Aorta (tissue), 5 donors: ENCODE measurements around the gene CLEC16A. TPM values are rescaled to one million over a fixed set of nuclear protein-coding genes. Genes with fewer than 3 reads are reported as not detected.

Experiments used
- ATAC-seq: fragments of 200-7000 bp; cut with Tn5 transposase; one replicate; pipeline ENCODE4 v1.9.1; 2022; ENCODE audit warnings: moderate library complexity; ENCODE audit not compliant: low FRiP score
- DNase-seq, 2 donors: peaks; one replicate each; pipeline ENCODE4 v3.0.0-alpha.2; 2020
- H3K27ac ChIP-seq, 2 donors: one replicate each; pipeline ENCODE4 v1.5.1; 2013; ENCODE audit warnings: low read length in 2 of 2, mild to moderate bottlenecking in 2 of 2, moderate library complexity in 2 of 2, control low read depth in 1 of 2, inconsistent platforms in 1 of 2, low read depth in 1 of 2
- H3K27me3 ChIP-seq, 2 donors: one replicate each; pipeline ENCODE4 v1.6.1; 2013; ENCODE audit warnings: control low read depth in 1 of 2, low read length in 1 of 2, mild to moderate bottlenecking in 1 of 2, moderate library complexity in 1 of 2; ENCODE audit not compliant: insufficient read depth in 2 of 2, control insufficient read depth in 1 of 2
- H3K36me3 ChIP-seq, 2 donors: one replicate each; pipeline ENCODE4 v1.6.1; 2013; ENCODE audit warnings: control low read depth in 1 of 2, low read length in 1 of 2, mild to moderate bottlenecking in 1 of 2; ENCODE audit not compliant: insufficient read depth in 2 of 2, control insufficient read depth in 1 of 2
- H3K4me1 ChIP-seq, 2 donors: one replicate each; pipeline ENCODE4 v1.6.1; 2013; ENCODE audit warnings: low read length in 2 of 2, control low read depth in 1 of 2, mild to moderate bottlenecking in 1 of 2, moderate library complexity in 1 of 2; ENCODE audit not compliant: insufficient read depth in 2 of 2, control insufficient read depth in 1 of 2
- H3K4me3 ChIP-seq, 2 donors: one replicate each; pipeline ENCODE4 v1.5.1; 2013; ENCODE audit warnings: low read length in 2 of 2, control low read depth in 1 of 2, mild to moderate bottlenecking in 1 of 2
- H3K9me3 ChIP-seq: one replicate; pipeline ENCODE4 v1.6.1; 2013; ENCODE audit warnings: mild to moderate bottlenecking, low read length; ENCODE audit not compliant: control insufficient read depth
- WGBS, 2 donors: extraction: QIAGEN DNeasy Blood & Tissue Kit; methylation state at CpG; one replicate each; pipeline ENCODE4 v1.1.7; 2013; 5-methylcytosine and 5-hydroxymethylcytosine counted together
- intact Hi-C, 2 donors: fragments of 100-400 bp; cut with DNase I; formaldehyde crosslinking; loops; one replicate each; pipeline versions ENCODE4 v1.14.2 to v1.15.0; 2022
- polyA plus RNA-seq, 2 donors: library from polyadenylated mRNA; stranded (reverse); fragments of 200-250 nt; gene quantifications; one replicate each; pipeline ENCODE4 v1.2.3, GENCODE V29; 2013
- total RNA-seq, 2 donors: library from RNA; stranded (reverse); fragmentation: NEBNext Ultra II Directional; extraction: Animal tissue kit (Norgen Biotek cat#: 25700); gene quantifications; one replicate each; pipeline ENCODE4 v1.2.1, GENCODE V29; 2021
- donor health status: healthy with polysubstance abuse.
- donor health status: Bipolar disorder and iron deficiency.
- donor health status: DM: no; HTN: no; CAD: no.
- donor health status: DM: no; HTN: no; CAD: no.
- donor health status: DM: yes; HTN: yes; CAD: no.

CLEC16A gene
- total and polyA plus RNA-seq, 4 donors: 5.9 to 28.8 (median 19.0) TPM

GRCh38 chr16:10994571-10994970 lies 50.2 kb downstream of the CLEC16A start:
- Histone ChIP-seq H3K27ac (no peak overlapping the region), H3K36me3 (no peaks in the 10 kb centered on the region), H3K4me1 (no peaks in the 10 kb centered on the region), H3K9me3 (no peaks in the 10 kb centered on the region), H3K27me3 (no peaks in the 10 kb centered on the region), H3K4me3 (no peak overlapping the region)
- ATAC-seq: no peak
- intact Hi-C loops: no loop called here
- WGBS, 2 donors: 85 to 92% methylated on average over 6 of the region's 6 CpGs
- DNase-seq: no peak

GRCh38 chr16:10995565-10995964 lies 51.2 kb downstream of the CLEC16A start:
- no peaks in the 10 kb centered on the region for H3K9me3 ChIP-seq
- H3K4me1 ChIP-seq: no peaks in the 10 kb centered on the region
- DNase-seq: no peak
- 88% methylated on average over 5 of the region's 5 CpGs for WGBS, 2 donors
- H3K27me3 ChIP-seq: no peaks in the 10 kb centered on the region
- no peak overlapping the region for H3K4me3 ChIP-seq
- intact Hi-C loops: no loop called here
- no peak for ATAC-seq
- H3K36me3 ChIP-seq: no peaks in the 10 kb centered on the region
- no peak overlapping the region for H3K27ac ChIP-seq

GRCh38 chr16:10997485-10997884 lies 53.1 kb downstream of the CLEC16A start:
- no peaks in the 10 kb centered on the region for H3K4me1 ChIP-seq
- 90 to 92% methylated on average over 4 of the region's 4 CpGs for WGBS, 2 donors
- ATAC-seq (no peak), DNase-seq (no peak)
- no peaks in the 10 kb centered on the region for H3K36me3 ChIP-seq
- H3K27ac ChIP-seq: no peak overlapping the region
- intact Hi-C loops: no loop called here
- no peaks in the 10 kb centered on the region for H3K9me3 ChIP-seq
- H3K27me3 ChIP-seq: no peaks in the 10 kb centered on the region
- no peak overlapping the region for H3K4me3 ChIP-seq

GRCh38 chr16:10999300-10999699 lies 54.9 kb downstream of the CLEC16A start:
- intact Hi-C loops: no loop called here
- peaks cover 0 to 4% of the 10 kb centered on the region in 2 donors for H3K36me3 ChIP-seq

GRCh38 chr16:11001611-11002010 lies 57.2 kb downstream of the CLEC16A start:
- Histone ChIP-seq H3K27ac (no peak overlapping the region), H3K36me3 (peaks cover 0 to 4% of the 10 kb centered on the region in 2 donors), H3K27me3 (no peaks in the 10 kb centered on the region), H3K4me1 (no peaks in the 10 kb centered on the region), H3K4me3 (no peak overlapping the region), H3K9me3 (no peaks in the 10 kb centered on the region)
- 94 to 95% methylated on average over 7 of the region's 7 CpGs for WGBS, 2 donors
- no peak for DNase-seq
- intact Hi-C loops: no loop called here
- ATAC-seq: no peak

More at GRCh38 chr16:10999300-10999699, 54.9 kb downstream of the CLEC16A start:
- no peak overlapping the region for H3K4me3 ChIP-seq
- no peaks in the 10 kb centered on the region for H3K4me1 ChIP-seq
- ATAC-seq (no peak), DNase-seq (no peak)
- no peak overlapping the region for H3K27ac ChIP-seq
- no peaks in the 10 kb centered on the region for H3K9me3 ChIP-seq
- no peaks in the 10 kb centered on the region for H3K27me3 ChIP-seq
- 60 to 68% methylated on average over 3 of the region's 3 CpGs for WGBS, 2 donors

- no peak overlapping the region for H3K4me3 ChIP-seq
- ATAC-seq (no peak), DNase-seq (no peak)
- no peaks in the 10 kb centered on the region for H3K27me3 ChIP-seq
- no peaks in the 10 kb centered on the region for H3K4me1 ChIP-seq
- H3K27ac ChIP-seq: no peak overlapping the region
- 95 to 96% methylated on average over 15 to 16 of the region's 16 CpGs for WGBS, 2 donors
- peaks cover 0 to 4% of the 10 kb centered on the region in 2 donors for H3K36me3 ChIP-seq
- no peaks in the 10 kb centered on the region for H3K9me3 ChIP-seq
- intact Hi-C loops: no loop called here
Observed at GRCh38 chr16:11003141-11003540, 58.8 kb downstream of the CLEC16A start.

GRCh38 chr16:11004351-11004750 lies 60.0 kb downstream of the CLEC16A start:
- 68 to 77% methylated on average over 4 of the region's 4 CpGs for WGBS, 2 donors
- intact Hi-C loops: no loop called here
- Histone ChIP-seq H3K9me3 (no peaks in the 10 kb centered on the region), H3K27me3 (no peaks in the 10 kb centered on the region), H3K36me3 (peaks cover 0 to 4% of the 10 kb centered on the region in 2 donors), H3K27ac (no peak overlapping the region), H3K4me1 (no peaks in the 10 kb centered on the region), H3K4me3 (no peak overlapping the region)
- ATAC-seq (no peak), DNase-seq (no peak)

GRCh38 chr16:11004973-11005610 lies 60.7 kb downstream of the CLEC16A start:
- intact Hi-C loops: no loop called here
- DNase-seq: no peak
- no peaks in the 10 kb centered on the region for H3K4me1 ChIP-seq
- H3K9me3 ChIP-seq: no peaks in the 10 kb centered on the region
- no peak overlapping the region for H3K4me3 ChIP-seq
- no peak for ATAC-seq
- no peak overlapping the region for H3K27ac ChIP-seq
- H3K27me3 ChIP-seq: no peaks in the 10 kb centered on the region
- peaks cover 0 to 4% of the 10 kb centered on the region in 2 donors for H3K36me3 ChIP-seq
- 73 to 74% methylated on average over 5 of the region's 5 CpGs for WGBS, 2 donors

- no peak for ATAC-seq
- Histone ChIP-seq H3K4me1 (no peaks in the 10 kb centered on the region), H3K27ac (no peak overlapping the region), H3K4me3 (no peak overlapping the region), H3K9me3 (no peaks in the 10 kb centered on the region), H3K36me3 (peaks cover 0 to 4% of the 10 kb centered on the region in 2 donors), H3K27me3 (no peaks in the 10 kb centered on the region)
- 85 to 86% methylated on average over 4 of the region's 4 CpGs for WGBS, 2 donors
- DNase-seq: no peak
- intact Hi-C loops: no loop called here
Observed at GRCh38 chr16:11005611-11005975, 61.2 kb downstream of the CLEC16A start.
